HG03159 (cell line): Measurements from ENCODE around the gene SH3YL1.

Source experiments
- ATAC-seq: cut with Tn5 transposase; IDR thresholded peaks from one replicate; pipeline ENCODE4 v1.9.1; 2021; ENCODE audit warnings: mild to moderate bottlenecking, moderate library complexity; ENCODE audit not compliant: unreplicated experiment

The SH3YL1 gene

GRCh38 chr2:223971-224760 is 39.7 kb downstream of the SH3YL1 start:
- no peak for ATAC-seq

- no peak for ATAC-seq
These were observed 40.4 kb downstream of the SH3YL1 start for GRCh38 chr2:223451-223850.

GRCh38 chr2:216068-216467 is 47.8 kb downstream of the SH3YL1 start:
- ATAC-seq: no peak

- ATAC-seq: no peak
These were observed 49.7 kb downstream of the SH3YL1 start for GRCh38 chr2:213932-214693.

GRCh38 chr2:211486-212184 is 52.2 kb downstream of the SH3YL1 start:
- no peak for ATAC-seq

GRCh38 chr2:210660-211059 is 53.2 kb downstream of the SH3YL1 start:
- no peak for ATAC-seq

GRCh38 chr2:209470-209869 is 54.4 kb downstream of the SH3YL1 start:
- ATAC-seq: no peak

GRCh38 chr2:208335-208734 is 55.5 kb downstream of the SH3YL1 start:
- no peak for ATAC-seq

- ATAC-seq: no peak
These were observed 59.8 kb downstream of the SH3YL1 start for GRCh38 chr2:203984-204383.

GRCh38 chr2:203401-203800 is 60.4 kb downstream of the SH3YL1 start:
- no peak for ATAC-seq

- ATAC-seq: no peak
These were observed 60.9 kb downstream of the SH3YL1 start for GRCh38 chr2:202945-203344.

GRCh38 chr2:201648-202433 is 62.0 kb downstream of the SH3YL1 start:
- ATAC-seq: no peak

GRCh38 chr2:199041-199966 is 64.5 kb downstream of the SH3YL1 start:
- no peak for ATAC-seq

GRCh38 chr2:196406-196805 is 67.4 kb downstream of the SH3YL1 start:
- ATAC-seq: no peak

GRCh38 chr2:195932-196331 is 67.9 kb downstream of the SH3YL1 start:
- no peak for ATAC-seq

GRCh38 chr2:193141-193671 is 70.6 kb downstream of the SH3YL1 start:
- no peak for ATAC-seq

GRCh38 chr2:191311-192190 is 72.3 kb downstream of the SH3YL1 start:
- no peak for ATAC-seq

- ATAC-seq: no peak
These were observed 76.0 kb downstream of the SH3YL1 start for GRCh38 chr2:187825-188224.

GRCh38 chr2:185221-185620 is 78.6 kb downstream of the SH3YL1 start:
- ATAC-seq: no peak
